Measurements from ENCODE around the gene ENPP7.

- TF ChIP-seq CTCF (IDR thresholded peaks at IDR 0.05; ENCODE audit: low read depth, low read length) (no peak), POLR2A (IDR thresholded peaks at IDR 0.05; ENCODE audit: extremely low read depth, insufficient read length) (no peak)
Measured at GRCh38 chr17:79747508-79748294, 17.0 kb downstream of the ENPP7 start.

All from NB4 (cell line).